ENCODE data around the gene ZNF302. TPM values are rescaled to one million over a fixed set of nuclear protein-coding genes. Genes with fewer than 3 reads are reported as not detected.

Gene ZNF302
- total RNA-seq, 1 donor from 2014 or later, result 42.0 TPM

GRCh38 chr19:34645551-34645950 lies 31.9 kb upstream of the ZNF302 start:
- H3K27me3 ChIP-seq, result no peaks in the 10 kb centered on the region
- intact Hi-C loops (cut with DNase I), result no loop called here
- DNase-seq (ENCODE audit: low spot score in 2 of 2), result no peak
- TF ChIP-seq CTCF (IDR thresholded peaks at IDR 0.05), result no peak
- H3K4me1 ChIP-seq, result no peaks in the 10 kb centered on the region
- no peaks in the 10 kb centered on the region for H3K36me3 ChIP-seq
- H3K4me3 ChIP-seq, result no peak overlapping the region
- no peak overlapping the region for H3K27ac ChIP-seq
- no peaks in the 10 kb centered on the region for H3K9me3 ChIP-seq

- H3K27me3 ChIP-seq, result no peaks in the 10 kb centered on the region
- no peak for DNase-seq (ENCODE audit: low spot score in 2 of 2)
- H3K27ac ChIP-seq, result no peak overlapping the region
- intact Hi-C loops (cut with DNase I), result no loop called here
- no peaks in the 10 kb centered on the region for H3K4me1 ChIP-seq
- H3K36me3 ChIP-seq, result no peaks in the 10 kb centered on the region
- TF ChIP-seq CTCF (IDR thresholded peaks at IDR 0.05), result no peak
- no peak overlapping the region for H3K4me3 ChIP-seq
- no peaks in the 10 kb centered on the region for H3K9me3 ChIP-seq
These were observed 27.5 kb upstream of the ZNF302 start for GRCh38 chr19:34649886-34650543.

GRCh38 chr19:34651747-34652146 lies 25.7 kb upstream of the ZNF302 start:
- no peak overlapping the region for H3K4me3 ChIP-seq
- H3K27me3 ChIP-seq, result no peaks in the 10 kb centered on the region
- H3K4me1 ChIP-seq, result no peaks in the 10 kb centered on the region
- TF ChIP-seq CTCF (IDR thresholded peaks at IDR 0.05), result no peak
- DNase-seq (ENCODE audit: low spot score in 2 of 2), result no peak
- no peaks in the 10 kb centered on the region for H3K9me3 ChIP-seq
- no peaks in the 10 kb centered on the region for H3K36me3 ChIP-seq
- H3K27ac ChIP-seq, result no peak overlapping the region
- intact Hi-C loops (cut with DNase I), result no loop called here

- Histone ChIP-seq H3K9me3 (no peaks in the 10 kb centered on the region), H3K4me3 (no peak overlapping the region), H3K27me3 (no peaks in the 10 kb centered on the region), H3K27ac (no peak overlapping the region), H3K4me1 (no peaks in the 10 kb centered on the region), H3K36me3 (no peaks in the 10 kb centered on the region)
- intact Hi-C loops (cut with DNase I), result no loop called here
- no peak for DNase-seq (ENCODE audit: low spot score in 2 of 2)
- TF ChIP-seq CTCF (IDR thresholded peaks at IDR 0.05), result no peak
These were observed 22.7 kb upstream of the ZNF302 start for GRCh38 chr19:34654796-34655195.

- no peak for DNase-seq (ENCODE audit: low spot score in 2 of 2)
- no peaks in the 10 kb centered on the region for H3K9me3 ChIP-seq
These were observed 21.8 kb upstream of the ZNF302 start for GRCh38 chr19:34655651-34656050.

More at GRCh38 chr19:34655651-34656050, 21.8 kb upstream of the ZNF302 start:
- no peaks in the 10 kb centered on the region for H3K36me3 ChIP-seq
- H3K27me3 ChIP-seq, result no peaks in the 10 kb centered on the region
- no peak overlapping the region for H3K27ac ChIP-seq
- no peak for TF ChIP-seq CTCF (IDR thresholded peaks at IDR 0.05)
- H3K4me3 ChIP-seq, result no peak overlapping the region
- intact Hi-C loops (cut with DNase I), result no loop called here
- no peaks in the 10 kb centered on the region for H3K4me1 ChIP-seq
